Measurements from ENCODE around the gene SLIT3.

GRCh38 chr5:169222934-169223594 lies 77.9 kb downstream of the SLIT3 start:
- TF ChIP-seq, protein P1, sequence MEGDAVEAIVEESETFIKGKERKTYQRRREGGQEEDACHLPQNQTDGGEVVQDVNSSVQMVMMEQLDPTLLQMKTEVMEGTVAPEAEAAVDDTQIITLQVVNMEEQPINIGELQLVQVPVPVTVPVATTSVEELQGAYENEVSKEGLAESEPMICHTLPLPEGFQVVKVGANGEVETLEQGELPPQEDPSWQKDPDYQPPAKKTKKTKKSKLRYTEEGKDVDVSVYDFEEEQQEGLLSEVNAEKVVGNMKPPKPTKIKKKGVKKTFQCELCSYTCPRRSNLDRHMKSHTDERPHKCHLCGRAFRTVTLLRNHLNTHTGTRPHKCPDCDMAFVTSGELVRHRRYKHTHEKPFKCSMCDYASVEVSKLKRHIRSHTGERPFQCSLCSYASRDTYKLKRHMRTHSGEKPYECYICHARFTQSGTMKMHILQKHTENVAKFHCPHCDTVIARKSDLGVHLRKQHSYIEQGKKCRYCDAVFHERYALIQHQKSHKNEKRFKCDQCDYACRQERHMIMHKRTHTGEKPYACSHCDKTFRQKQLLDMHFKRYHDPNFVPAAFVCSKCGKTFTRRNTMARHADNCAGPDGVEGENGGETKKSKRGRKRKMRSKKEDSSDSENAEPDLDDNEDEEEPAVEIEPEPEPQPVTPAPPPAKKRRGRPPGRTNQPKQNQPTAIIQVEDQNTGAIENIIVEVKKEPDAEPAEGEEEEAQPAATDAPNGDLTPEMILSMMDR (IDR thresholded peaks at IDR 0.05) = no peak
- TF ChIP-seq POLR2A (IDR thresholded peaks at IDR 0.05) = no peak
